K562 treated with DMSO at 1 percent for 24 hours (cell line): Measurements from ENCODE around the gene NPR3. TPM values are rescaled to one million over a fixed set of nuclear protein-coding genes. Genes with fewer than 3 reads are reported as not detected.

Experiments used
- total RNA-seq: library from RNA; unstranded; fragments of 300-600 nt; gene quantifications from 2 replicates; pipeline ENCODE4 v1.2.3, GENCODE V29; 2022; ENCODE audit warnings: low read depth; ENCODE audit not compliant: insufficient read depth

Gene NPR3, protein sequence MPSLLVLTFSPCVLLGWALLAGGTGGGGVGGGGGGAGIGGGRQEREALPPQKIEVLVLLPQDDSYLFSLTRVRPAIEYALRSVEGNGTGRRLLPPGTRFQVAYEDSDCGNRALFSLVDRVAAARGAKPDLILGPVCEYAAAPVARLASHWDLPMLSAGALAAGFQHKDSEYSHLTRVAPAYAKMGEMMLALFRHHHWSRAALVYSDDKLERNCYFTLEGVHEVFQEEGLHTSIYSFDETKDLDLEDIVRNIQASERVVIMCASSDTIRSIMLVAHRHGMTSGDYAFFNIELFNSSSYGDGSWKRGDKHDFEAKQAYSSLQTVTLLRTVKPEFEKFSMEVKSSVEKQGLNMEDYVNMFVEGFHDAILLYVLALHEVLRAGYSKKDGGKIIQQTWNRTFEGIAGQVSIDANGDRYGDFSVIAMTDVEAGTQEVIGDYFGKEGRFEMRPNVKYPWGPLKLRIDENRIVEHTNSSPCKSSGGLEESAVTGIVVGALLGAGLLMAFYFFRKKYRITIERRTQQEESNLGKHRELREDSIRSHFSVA
- total RNA-seq, result not detected in 2 replicates

DNA sequence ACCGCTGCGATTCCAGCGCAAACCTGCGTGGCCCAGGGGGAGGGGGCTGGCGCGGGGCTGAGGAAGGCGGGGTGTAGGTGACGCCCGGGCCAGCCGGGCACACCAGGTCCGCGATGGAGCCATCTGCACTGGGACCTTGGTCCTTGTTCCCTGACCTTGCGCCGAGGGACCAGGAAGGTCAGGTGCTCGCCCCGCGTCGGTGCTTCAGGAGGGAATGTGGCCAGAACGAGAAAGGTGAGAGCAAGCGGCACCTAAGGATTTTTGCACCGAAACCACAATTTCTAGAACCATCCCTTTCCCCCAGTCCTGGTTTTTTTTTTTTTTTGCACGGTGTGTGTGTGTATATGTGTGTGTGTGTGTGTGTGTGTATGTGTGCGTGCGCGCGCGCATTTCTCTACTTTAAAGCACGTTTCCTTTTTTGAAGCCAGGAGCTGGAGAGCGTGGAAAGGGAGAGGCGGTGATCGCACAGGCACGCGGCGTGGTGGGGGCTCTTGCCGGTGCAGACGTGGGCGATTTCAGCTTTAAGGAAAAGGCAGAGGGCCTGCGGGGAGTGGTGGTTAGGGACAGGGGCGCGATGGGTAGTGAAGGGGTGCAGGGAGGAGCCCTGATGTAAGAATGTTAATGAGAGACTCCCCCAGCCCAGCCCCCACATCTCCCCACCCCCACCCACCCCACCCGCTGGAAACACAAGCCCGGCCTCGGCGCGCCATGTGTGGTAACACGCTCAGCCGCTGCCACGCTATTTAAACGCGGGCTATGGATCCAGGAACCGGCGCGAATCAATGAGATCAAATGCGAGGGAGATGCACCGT lies at the start of gene NPR3:
Gene NPR3, plus strand, starts transcription at position 772 of the 812 bp plus-strand sequence. CDS start 456 bp downstream, outside the sequence.

Other genes starting within 250 kb of the NPR3 start
- gene SUB1, start 125.8 kb upstream of the NPR3 start, total RNA-seq, result 97.8 and 98.9 TPM in 2 replicates